ENCODE results near the gene NOX4.

GRCh38 chr11:89361734-89362133 lies 129.4 kb downstream of the NOX4 start:
- TF ChIP-seq DPF2 (IDR thresholded peaks at IDR 0.05) = no peak
- TF ChIP-seq STAG1 (CRISPR knock-in tag; IDR thresholded peaks at IDR 0.05; ENCODE audit: borderline replicate concordance) = no peak
- TF ChIP-seq POLR2AphosphoS2 (IDR thresholded peaks at IDR 0.05; ENCODE audit: low read length) = no peak
- TF ChIP-seq IRF2 (CRISPR knock-in tag; IDR thresholded peaks at IDR 0.05) = no peak
- no peak for TF ChIP-seq ATF1 (CRISPR knock-in tag; IDR thresholded peaks at IDR 0.05)
- TF ChIP-seq ATF1 (tag; IDR thresholded peaks at IDR 0.05) = no peak
- no peak for TF ChIP-seq SP1 (CRISPR knock-in tag; IDR thresholded peaks at IDR 0.05)
- no peak for TF ChIP-seq SMC3 (conservative IDR thresholded peaks at IDR 0.05; ENCODE audit: insufficient read depth, low read depth, low read length)

All from K562 (cell line).